ENCODE results near the gene TOP2B. TPM values are rescaled to one million over a fixed set of nuclear protein-coding genes. Genes with fewer than 3 reads are reported as not detected.

TOP2B gene
- total RNA-seq, 1 donor from 2014 or later: 99.5 TPM

- Mint-ChIP-seq H3K27ac (ENCODE audit: unreplicated experiment) (no peak overlapping the region), H3K9me3 (ENCODE audit: unreplicated experiment) (no peaks in the 10 kb centered on the region), H3K4me3 (ENCODE audit: unreplicated experiment) (no peak overlapping the region), H3K4me1 (ENCODE audit: unreplicated experiment) (no peaks in the 10 kb centered on the region), H3K36me3 (ENCODE audit: unreplicated experiment) (no peaks in the 10 kb centered on the region), H3K27me3 (ENCODE audit: unreplicated experiment) (peaks cover 30% of the 10 kb centered on the region)
- DNase-seq (ENCODE audit: extremely low spot score, unreplicated experiment): no peak
- TF ChIP-seq, protein P1, sequence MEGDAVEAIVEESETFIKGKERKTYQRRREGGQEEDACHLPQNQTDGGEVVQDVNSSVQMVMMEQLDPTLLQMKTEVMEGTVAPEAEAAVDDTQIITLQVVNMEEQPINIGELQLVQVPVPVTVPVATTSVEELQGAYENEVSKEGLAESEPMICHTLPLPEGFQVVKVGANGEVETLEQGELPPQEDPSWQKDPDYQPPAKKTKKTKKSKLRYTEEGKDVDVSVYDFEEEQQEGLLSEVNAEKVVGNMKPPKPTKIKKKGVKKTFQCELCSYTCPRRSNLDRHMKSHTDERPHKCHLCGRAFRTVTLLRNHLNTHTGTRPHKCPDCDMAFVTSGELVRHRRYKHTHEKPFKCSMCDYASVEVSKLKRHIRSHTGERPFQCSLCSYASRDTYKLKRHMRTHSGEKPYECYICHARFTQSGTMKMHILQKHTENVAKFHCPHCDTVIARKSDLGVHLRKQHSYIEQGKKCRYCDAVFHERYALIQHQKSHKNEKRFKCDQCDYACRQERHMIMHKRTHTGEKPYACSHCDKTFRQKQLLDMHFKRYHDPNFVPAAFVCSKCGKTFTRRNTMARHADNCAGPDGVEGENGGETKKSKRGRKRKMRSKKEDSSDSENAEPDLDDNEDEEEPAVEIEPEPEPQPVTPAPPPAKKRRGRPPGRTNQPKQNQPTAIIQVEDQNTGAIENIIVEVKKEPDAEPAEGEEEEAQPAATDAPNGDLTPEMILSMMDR (IDR thresholded peaks at IDR 0.05): no peak
Observed at GRCh38 chr3:25686766-25687165, 22.1 kb upstream of the TOP2B start.

- H3K4me1 Mint-ChIP-seq (ENCODE audit: unreplicated experiment): peaks cover under 1% of the 10 kb centered on the region
- TF ChIP-seq, protein P1 (IDR thresholded peaks at IDR 0.05): no peak
- H3K9me3 Mint-ChIP-seq (ENCODE audit: unreplicated experiment): no peaks in the 10 kb centered on the region
- H3K27me3 Mint-ChIP-seq (ENCODE audit: unreplicated experiment): peaks cover 20% of the 10 kb centered on the region
- no peaks in the 10 kb centered on the region for H3K36me3 Mint-ChIP-seq (ENCODE audit: unreplicated experiment)
- H3K4me3 Mint-ChIP-seq (ENCODE audit: unreplicated experiment): no peak overlapping the region
- DNase-seq (ENCODE audit: extremely low spot score, unreplicated experiment): no peak
- no peak overlapping the region for H3K27ac Mint-ChIP-seq (ENCODE audit: unreplicated experiment)
Observed at GRCh38 chr3:25683882-25684281, 19.2 kb upstream of the TOP2B start.

GRCh38 chr3:25683410-25683809, 18.7 kb upstream of the TOP2B start:
- Mint-ChIP-seq H3K9me3 (ENCODE audit: unreplicated experiment) (no peaks in the 10 kb centered on the region), H3K4me3 (ENCODE audit: unreplicated experiment) (no peak overlapping the region), H3K36me3 (ENCODE audit: unreplicated experiment) (no peaks in the 10 kb centered on the region), H3K27me3 (ENCODE audit: unreplicated experiment) (peaks cover 21% of the 10 kb centered on the region), H3K27ac (ENCODE audit: unreplicated experiment) (no peak overlapping the region), H3K4me1 (ENCODE audit: unreplicated experiment) (peaks cover 4% of the 10 kb centered on the region)
- DNase-seq (ENCODE audit: extremely low spot score, unreplicated experiment): no peak
- TF ChIP-seq, protein P1 (IDR thresholded peaks at IDR 0.05): no peak

DNA sequence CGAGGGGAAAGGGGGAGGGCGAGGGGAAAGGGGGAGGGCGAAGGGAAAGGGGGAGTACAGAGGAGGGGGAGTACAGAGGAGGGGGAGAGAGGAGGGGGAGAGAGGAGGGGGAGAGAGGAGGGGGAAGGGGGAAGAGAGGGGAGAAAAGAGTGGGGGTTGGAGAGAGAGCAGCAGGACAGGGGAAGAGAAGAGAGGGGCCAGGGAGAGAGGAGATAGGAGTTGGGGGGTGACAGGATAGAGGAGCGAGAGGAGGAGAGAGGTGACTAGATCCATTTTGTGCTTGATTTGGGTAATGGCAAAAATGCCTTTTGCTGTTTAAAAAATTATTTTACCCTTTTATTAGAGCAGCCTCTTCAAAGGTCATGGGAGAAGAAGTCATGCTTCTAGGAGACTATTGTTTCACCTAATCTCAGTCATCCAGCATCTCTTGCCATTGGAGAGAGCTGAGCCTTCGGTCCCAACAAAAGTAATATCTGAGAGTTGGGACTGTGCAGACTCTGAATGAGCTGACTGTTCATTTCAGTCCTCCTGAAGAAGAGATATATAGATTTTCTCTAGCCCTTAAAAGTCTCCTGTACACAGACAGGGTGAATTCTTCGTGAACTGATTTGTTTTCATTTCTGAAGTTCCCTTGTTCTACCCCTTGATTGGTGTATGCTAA, 15.1 kb upstream of the TOP2B start:
- no peak overlapping the region for H3K27ac Mint-ChIP-seq (ENCODE audit: unreplicated experiment)
- H3K4me1 Mint-ChIP-seq (ENCODE audit: unreplicated experiment): peaks cover 7% of the 10 kb centered on the region
- H3K4me3 Mint-ChIP-seq (ENCODE audit: unreplicated experiment): no peak overlapping the region
- no peak for DNase-seq (ENCODE audit: extremely low spot score, unreplicated experiment)
- TF ChIP-seq, protein P1 (IDR thresholded peaks at IDR 0.05): no peak
- no peaks in the 10 kb centered on the region for H3K9me3 Mint-ChIP-seq (ENCODE audit: unreplicated experiment)
- H3K27me3 Mint-ChIP-seq (ENCODE audit: unreplicated experiment): peaks cover 18% of the 10 kb centered on the region
- H3K36me3 Mint-ChIP-seq (ENCODE audit: unreplicated experiment): no peaks in the 10 kb centered on the region

DNA sequence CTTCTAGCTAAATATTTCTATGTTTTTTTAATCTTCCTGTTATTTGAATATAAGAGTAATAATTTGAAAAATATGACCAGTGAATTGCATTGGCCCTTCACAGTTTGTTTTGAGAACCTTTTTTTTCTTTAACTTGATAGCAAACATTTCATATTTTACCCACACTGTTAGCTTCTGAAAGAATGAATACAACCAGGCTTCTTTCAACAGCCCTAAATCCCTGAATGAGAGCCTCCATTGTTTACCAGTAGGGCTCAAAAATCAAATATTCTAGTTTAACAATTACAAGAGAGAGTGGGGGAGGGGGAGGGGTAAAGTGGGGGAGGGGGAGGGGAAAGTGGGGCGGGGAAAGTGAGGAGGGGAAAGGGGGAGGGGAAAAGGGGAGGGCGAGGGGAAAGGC, 14.5 kb upstream of the TOP2B start:
- Mint-ChIP-seq H3K36me3 (ENCODE audit: unreplicated experiment) (no peaks in the 10 kb centered on the region), H3K27ac (ENCODE audit: unreplicated experiment) (no peak overlapping the region), H3K27me3 (ENCODE audit: unreplicated experiment) (peaks cover 16% of the 10 kb centered on the region), H3K4me3 (ENCODE audit: unreplicated experiment) (no peak overlapping the region), H3K4me1 (ENCODE audit: unreplicated experiment) (peaks cover 7% of the 10 kb centered on the region), H3K9me3 (ENCODE audit: unreplicated experiment) (no peaks in the 10 kb centered on the region)
- TF ChIP-seq, protein P1 (IDR thresholded peaks at IDR 0.05): no peak
- no peak for DNase-seq (ENCODE audit: extremely low spot score, unreplicated experiment)
